Stimulated activated CD4-positive, alpha-beta T cell treated with anti-CD3 and anti-CD28 coated beads, Interleukin-1b, Interleukin-23, amount 100 ng/mL, for 4 hours (primary cell): ENCODE results near the gene GSTM4.
"Not testable (repeated sequence)": the region's sequence is repeated elsewhere in the genome, so short reads cannot be mapped to it uniquely, and the experiment has no call there.

Experiments
- DNase-seq, 2 donors: peaks; one replicate each; pipeline ENCODE4 v3.0.0-alpha.2; 2020; ENCODE audit warnings: low read depth in 2 of 2

Gene GSTM4

DNA sequence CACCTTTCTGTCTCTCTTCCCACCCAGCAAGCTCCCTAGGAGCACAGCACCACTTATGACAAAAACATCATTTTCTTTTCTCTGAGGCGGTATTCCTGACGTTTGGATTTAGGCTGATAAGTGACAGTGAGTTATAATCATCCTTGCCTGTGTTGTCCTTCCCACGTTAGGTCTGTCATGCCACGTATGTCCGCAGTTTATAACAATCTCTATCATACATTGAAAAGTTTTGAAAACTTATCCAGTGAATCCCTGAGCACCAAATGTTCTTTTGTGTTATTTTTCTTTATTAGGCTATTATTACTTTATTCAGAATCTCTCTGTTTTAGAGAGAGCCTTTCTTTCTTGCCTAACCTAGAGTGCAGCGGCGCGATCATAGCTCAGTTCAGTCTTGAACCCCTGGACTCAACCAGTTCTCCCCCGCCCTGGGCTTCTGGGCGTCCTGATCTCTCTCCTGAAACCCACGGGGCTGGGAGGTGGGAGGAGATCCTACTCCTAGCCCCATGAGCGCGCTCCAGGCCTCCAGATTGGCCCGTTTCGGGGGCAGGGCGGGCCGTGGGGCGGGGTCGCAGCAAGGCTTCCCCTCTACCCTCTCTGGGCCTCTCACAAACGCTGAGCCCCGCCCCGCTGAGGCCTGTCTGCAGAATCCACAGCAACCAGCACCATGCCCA, 11.7 kb downstream of the GSTM4 start, which contains the start of gene GSTM2:
Gene GSTM2 (plus strand): TSS at position 606 of the 671 bp plus-strand sequence. CDS start 59 bp downstream, at position 665.
- DNase-seq, result peak; percentile 58 to 81

DNA sequence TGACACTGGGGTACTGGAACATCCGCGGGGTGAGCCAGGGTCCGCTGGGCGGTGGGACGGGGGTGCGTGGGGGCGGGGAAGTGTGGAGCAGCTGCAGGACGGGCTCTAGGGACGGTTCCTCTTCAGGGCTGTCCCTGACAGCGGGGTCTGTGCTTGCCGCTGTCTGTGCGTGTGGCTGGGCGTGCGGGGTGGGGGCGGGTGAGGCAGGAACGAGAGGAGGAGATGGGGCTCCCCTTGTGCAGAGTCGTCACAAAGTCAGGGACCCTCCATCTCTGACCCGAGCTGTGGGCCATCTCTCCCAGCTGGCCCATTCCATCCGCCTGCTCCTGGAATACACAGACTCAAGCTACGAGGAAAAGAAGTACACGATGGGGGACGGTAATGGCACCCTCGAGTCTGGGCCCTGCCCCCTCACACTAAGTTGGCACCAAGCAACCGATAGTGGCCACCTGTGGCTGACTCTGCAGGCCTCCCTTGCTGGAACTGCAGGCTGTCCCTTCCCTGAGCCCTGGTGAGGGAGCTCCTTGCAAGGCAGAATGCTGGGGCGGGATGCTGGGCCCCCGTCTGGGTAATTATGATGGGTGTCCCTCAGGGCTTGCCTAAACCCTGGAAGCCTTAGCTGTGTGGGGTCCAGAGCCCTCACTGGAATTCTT, 12.3 kb downstream of the GSTM4 start:
- DNase-seq, result no peak

DNA sequence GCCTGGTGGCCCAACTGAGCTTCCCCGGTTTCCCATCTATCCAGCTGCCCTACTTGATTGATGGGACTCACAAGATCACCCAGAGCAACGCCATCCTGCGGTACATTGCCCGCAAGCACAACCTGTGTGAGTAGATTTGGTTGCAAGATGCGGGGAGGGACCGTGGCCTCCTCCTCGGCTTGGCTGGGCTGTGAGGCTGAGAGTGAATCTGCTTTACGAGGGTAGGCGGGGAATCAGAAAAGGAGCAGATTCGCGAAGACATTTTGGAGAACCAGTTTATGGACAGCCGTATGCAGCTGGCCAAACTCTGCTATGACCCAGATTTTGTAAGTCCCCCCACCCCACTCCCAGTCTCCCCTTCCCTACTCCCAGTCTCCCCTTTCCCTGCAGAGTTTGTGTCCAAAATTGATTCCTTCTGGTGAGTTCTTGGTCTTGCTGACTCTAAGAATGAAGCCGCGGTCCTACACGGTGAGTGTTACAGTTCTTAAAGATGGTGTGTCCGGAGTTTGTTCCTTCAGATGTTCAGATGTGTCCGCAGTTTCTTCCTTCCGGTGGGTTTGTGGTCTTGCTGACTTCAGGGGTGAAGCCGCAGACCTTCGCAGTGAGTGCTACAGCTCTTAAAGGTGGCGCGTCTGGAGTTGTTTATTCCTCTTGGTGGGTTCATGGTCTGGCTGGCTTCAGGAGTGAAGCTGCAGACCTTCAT, 13.5 kb downstream of the GSTM4 start:
- DNase-seq, result no peak

GRCh38 chr1:109669949-109670302, 14.0 kb downstream of the GSTM4 start:
- DNase-seq, result not testable (repeated sequence)

DNA sequence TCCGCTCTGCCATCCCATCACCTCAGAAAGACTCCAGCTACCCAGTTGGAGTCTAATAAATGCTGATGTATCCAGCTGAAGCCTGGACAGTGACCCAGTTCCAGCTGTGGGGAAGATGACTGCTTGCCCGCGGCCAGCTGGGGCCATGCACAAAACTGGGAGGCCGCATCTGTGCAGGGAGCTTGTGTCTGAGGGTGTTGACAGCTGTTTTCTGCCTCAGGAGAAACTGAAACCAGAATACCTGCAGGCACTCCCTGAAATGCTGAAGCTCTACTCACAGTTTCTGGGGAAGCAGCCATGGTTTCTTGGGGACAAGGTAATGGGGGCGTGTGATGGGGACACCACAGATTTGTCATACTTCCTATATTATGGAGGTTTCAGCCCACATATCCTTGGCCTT, 15.2 kb downstream of the GSTM4 start:
- no peak for DNase-seq

DNA sequence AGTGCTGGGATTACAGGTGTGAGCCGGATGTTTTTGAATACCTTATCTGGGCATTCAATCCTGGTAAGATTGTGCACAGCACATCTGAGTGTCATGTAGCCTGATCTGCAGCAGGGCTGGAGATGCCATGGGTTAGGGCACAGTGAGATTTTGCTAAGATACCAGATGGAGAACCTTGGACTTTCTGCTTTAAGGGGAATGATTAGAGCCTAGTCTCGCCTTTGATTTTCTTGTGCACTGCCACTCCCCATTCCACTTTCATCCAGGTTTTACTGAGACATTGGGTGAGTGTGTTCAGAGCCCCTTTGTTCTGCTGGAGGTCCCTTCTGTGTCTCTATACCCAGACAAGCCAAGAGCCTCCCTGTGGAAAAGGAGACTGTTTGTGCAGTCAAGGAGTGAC, 18.0 kb downstream of the GSTM4 start:
- DNase-seq, result not testable (repeated sequence)

GRCh38 chr1:109676683-109677381, 20.9 kb downstream of the GSTM4 start:
- DNase-seq, result not testable (repeated sequence)

GRCh38 chr1:109677459-109677858, 21.6 kb downstream of the GSTM4 start:
- no peak for DNase-seq

DNA sequence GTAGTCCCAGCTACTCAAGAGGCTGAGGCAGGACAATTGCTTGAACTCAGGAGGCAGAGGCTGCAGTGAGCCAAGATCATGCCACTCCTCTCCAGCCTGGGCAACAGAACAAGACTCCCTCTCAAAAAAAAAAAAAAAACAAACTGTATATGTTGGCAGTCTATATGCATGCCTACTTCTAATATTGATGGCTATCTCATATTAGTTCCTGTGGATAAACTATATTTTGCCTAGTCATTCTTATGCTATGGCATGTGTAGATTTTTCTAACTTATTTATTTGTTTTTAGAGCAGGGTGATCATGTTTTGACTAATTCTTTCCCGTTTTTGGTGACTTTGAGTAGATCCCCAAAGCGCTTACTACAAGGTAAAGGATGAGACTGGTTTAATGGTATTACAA, 22.7 kb downstream of the GSTM4 start:
- DNase-seq, result not testable (repeated sequence)

GRCh38 chr1:109684777-109685176, 28.9 kb downstream of the GSTM4 start:
- DNase-seq, result not testable (repeated sequence)

DNA sequence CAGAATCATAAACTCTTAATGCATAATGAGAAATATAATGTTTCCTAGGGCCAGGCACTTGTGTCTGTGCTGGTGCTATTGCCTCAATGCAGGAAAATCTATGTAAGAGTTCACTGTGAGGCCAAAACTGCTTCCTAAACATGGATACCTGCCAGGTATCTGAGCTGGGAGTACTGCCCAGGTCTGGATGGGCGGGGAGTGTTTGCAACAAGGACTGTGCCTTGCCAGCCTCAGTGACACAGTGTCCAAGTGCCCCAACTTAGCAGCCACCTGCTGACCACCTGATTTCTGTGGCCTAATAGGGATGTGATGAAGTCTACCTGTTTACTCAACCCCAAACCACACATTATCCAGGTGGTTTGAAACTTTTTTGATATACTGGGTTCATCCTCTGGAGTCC, 29.5 kb downstream of the GSTM4 start:
- not testable (repeated sequence) for DNase-seq

GRCh38 chr1:109685890-109686289, 30.0 kb downstream of the GSTM4 start:
- DNase-seq, result not testable (repeated sequence)

DNA sequence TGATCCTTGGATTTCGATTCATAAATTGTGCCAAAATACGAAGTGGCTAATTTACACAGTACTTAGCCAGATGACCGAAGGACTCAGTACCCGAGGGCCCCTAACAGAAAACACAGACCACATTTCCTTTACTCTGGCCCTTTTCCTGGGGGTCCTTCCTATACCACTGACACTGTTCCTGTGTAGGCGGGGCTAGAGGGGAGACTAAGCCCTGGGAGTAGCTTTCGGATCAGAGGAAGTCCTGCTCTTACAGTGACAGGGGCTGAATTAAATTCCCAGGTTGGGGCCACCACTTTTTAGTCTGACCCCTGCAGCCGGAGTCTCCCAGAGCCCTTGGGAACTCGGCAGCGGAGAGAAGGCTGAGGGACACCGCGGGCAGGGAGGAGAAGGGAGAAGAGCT, 31.2 kb downstream of the GSTM4 start:
- DNase-seq, result not testable (repeated sequence)

GRCh38 chr1:109687641-109688499, 32.0 kb downstream of the GSTM4 start, which contains the start of gene GSTM1:
TSS of gene GSTM1 (plus strand) at chr1:109687817. CDS start at chr1:109687874, 57 bp downstream.
- peak in 1 of 2 donors; percentile 76 for DNase-seq

- no peak for DNase-seq
Observed at GRCh38 chr1:109689844-109690405, 34.0 kb downstream of the GSTM4 start.

DNA sequence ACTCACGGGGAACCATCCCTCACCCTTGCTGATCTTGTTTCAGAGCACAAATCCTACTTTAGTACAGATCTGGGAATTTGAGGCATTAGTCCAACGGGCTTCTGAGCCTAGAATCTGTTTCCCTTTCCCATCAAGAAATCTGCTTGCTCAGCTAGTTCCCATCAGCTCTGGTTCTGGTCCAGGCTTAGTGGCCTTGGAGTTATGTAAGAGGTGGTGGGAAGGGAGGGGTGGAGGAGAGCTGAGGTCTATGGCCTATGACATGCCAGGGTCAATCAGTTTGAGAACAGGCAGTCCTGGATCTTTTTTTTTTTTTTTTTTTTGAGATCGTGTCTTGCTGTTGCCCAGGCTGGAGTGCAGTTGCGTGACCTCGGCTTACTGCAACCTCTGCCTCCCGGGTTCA, 35.9 kb downstream of the GSTM4 start:
- DNase-seq, result no peak

- DNase-seq, result not testable (repeated sequence)
Observed at GRCh38 chr1:109694400-109694799, 38.5 kb downstream of the GSTM4 start.

GRCh38 chr1:109695138-109695537, 39.2 kb downstream of the GSTM4 start:
- not testable (repeated sequence) for DNase-seq

DNA sequence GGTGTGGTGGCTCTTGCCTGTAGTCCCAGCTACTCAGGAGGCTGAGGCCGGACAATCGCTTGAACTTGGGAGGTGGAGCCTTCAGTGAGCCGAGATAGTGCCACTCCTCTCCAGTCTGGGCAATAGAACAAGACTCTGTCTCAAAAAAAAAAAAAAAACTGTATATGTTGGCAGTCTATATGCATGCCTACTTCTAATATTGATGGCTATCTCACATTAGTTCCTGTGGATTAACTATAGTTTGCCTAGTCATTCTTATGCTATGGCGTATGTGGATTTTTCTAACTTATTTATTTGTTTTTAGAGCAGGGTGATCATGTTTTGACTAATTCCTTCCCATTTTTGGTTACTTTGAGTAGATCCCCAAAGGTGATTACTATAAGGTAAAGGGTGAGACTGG, 41.2 kb downstream of the GSTM4 start:
- no peak for DNase-seq

DNA sequence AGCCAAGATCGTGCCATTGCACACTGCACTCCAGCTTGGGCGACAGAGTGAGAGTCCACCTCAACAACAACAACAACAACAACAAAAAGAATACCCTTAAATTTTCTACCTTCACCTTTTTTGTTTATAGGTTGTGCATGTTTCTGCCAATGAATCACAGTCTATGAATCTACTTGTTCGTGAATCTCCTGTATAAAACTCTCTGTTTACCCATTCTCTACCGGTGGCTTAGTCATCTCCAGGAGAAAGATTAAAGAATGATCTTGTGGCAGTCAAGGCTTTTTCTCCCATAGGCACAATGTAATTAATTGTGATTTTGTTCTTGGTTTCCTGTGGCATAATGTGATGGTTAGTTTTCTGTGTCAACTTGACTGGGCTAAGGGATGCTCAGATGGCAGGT, 42.0 kb downstream of the GSTM4 start:
- not testable (repeated sequence) for DNase-seq

DNA sequence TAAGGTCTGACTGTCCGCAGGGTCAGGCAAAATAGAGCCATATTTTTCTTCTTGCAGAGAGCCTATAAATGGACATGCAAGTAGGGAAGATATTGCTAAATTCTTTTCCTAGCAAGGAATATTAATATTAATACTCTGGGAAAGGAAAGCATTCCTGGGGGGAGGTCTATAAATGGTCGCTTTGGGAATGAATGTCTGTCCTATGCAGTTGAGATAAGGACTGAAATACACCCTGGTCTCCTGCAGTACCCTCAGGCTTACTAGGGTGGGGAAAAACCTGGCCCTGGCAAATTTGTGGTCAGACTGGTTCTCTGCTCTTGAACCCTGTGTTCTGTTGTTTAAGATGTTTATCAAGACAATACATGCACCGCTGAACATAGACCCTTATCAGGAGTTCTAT, 47.0 kb downstream of the GSTM4 start:
- DNase-seq, result not testable (repeated sequence)
